DND-41 (cell line): ENCODE measurements around the gene ADAMTS12.

Experiments used
- ATAC-seq: fragments of 200-7000 bp; cut with Tn5 transposase; 3 replicates; pipeline ENCODE4 v1.9.1; 2021; ENCODE audit warnings: low read depth; ENCODE audit not compliant: insufficient read depth
- DNase-seq: peaks from one replicate; pipeline ENCODE4 v3.0.0-alpha.2; 2020
- H2AFZ ChIP-seq: 2 replicates; pipeline ENCODE4 v1.6.0; 2012; ENCODE audit warnings: low read depth, low read length
- H3K27ac ChIP-seq: 2 replicates; pipeline ENCODE4 v1.5.1; 2012; ENCODE audit warnings: low read length, inconsistent platforms
- H3K27me3 ChIP-seq: fragments of 200-600 bp; sonication (generic); 2 replicates; pipeline ENCODE4 v1.6.0; 2012; ENCODE audit warnings: low read length, mild to moderate bottlenecking, inconsistent platforms; ENCODE audit not compliant: insufficient read depth, poor library complexity
- H3K36me3 ChIP-seq: 2 replicates; pipeline ENCODE4 v1.5.1; 2012; ENCODE audit warnings: low read length, inconsistent platforms; ENCODE audit not compliant: insufficient read depth
- H3K4me1 ChIP-seq: 2 replicates; pipeline ENCODE4 v1.5.1; 2012; ENCODE audit warnings: mild to moderate bottlenecking, low read length; ENCODE audit not compliant: insufficient read depth
- H3K4me2 ChIP-seq: 2 replicates; pipeline ENCODE4 v1.6.0; 2012; ENCODE audit warnings: mild to moderate bottlenecking, moderate library complexity, low read length, inconsistent platforms; ENCODE audit not compliant: insufficient read depth
- H3K4me3 ChIP-seq, 2 experiments: fragments of 200-600 bp in 1 of 2; shearing (Covaris generic) in 1 of 2; 2 replicates each; pipeline ENCODE4 v1.5.1; 2012 to 2016; ENCODE audit warnings: inconsistent platforms in 2 of 2, low read length in 2 of 2, mild to moderate bottlenecking in 2 of 2, low read depth in 1 of 2, moderate library complexity in 1 of 2
- H3K79me2 ChIP-seq: 2 replicates; pipeline ENCODE4 v1.6.0; 2012; ENCODE audit warnings: low read length, inconsistent platforms; ENCODE audit not compliant: insufficient read depth
- H3K9ac ChIP-seq: 2 replicates; pipeline ENCODE4 v1.6.0; 2012; ENCODE audit warnings: low read depth, mild to moderate bottlenecking, inconsistent platforms, low read length, moderate library complexity
- H3K9me3 ChIP-seq: 2 replicates; pipeline ENCODE4 v1.5.1; 2012; ENCODE audit warnings: low read length, moderate library complexity, mild to moderate bottlenecking, inconsistent platforms; ENCODE audit not compliant: insufficient read depth, severe bottlenecking
- H4K20me1 ChIP-seq: 2 replicates; pipeline ENCODE4 v1.6.0; 2012; ENCODE audit warnings: low read length; ENCODE audit not compliant: insufficient read depth
- CTCF ChIP-seq: IDR thresholded peaks from 2 replicates; pipeline ENCODE4 v1.5.1; 2012; ENCODE audit warnings: borderline replicate concordance, low read length, moderate library complexity, mild to moderate bottlenecking; ENCODE audit not compliant: poor library complexity, severe bottlenecking; ENCODE audit errors: extremely low read depth
- EZH2 ChIP-seq: IDR thresholded peaks from 3 replicates; pipeline ENCODE4 v1.6.1; 2012; ENCODE audit warnings: borderline replicate concordance, low read depth, mild to moderate bottlenecking, moderate library complexity, low read length, inconsistent platforms; ENCODE audit not compliant: severe bottlenecking

The ADAMTS12 gene

DNA sequence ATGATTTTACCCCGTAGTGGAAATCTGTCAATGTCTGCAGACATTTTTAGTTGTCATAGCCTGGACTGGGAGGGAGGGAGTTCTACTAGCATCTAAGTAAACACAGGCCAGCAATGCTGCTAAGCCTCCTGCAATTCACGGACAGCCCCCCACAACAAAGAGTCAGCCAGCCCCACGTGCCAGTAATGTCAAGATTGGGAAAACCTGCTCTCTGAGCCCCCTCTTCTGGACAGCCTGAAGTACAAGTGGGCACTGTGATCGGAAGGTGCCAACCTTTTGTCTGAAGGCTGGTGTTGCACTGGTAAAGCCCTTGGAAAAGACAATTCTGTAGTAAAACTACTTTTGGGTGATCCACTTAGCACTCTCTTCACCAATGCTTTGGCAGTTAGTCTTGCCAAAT is 296.5 kb downstream of the ADAMTS12 start:
- no peak overlapping the region for H3K4me2 ChIP-seq
- no peak overlapping the region for H3K27ac ChIP-seq
- no peaks in the 10 kb centered on the region for H3K27me3 ChIP-seq
- no peaks in the 10 kb centered on the region for H4K20me1 ChIP-seq
- TF ChIP-seq CTCF (no peak), EZH2 (no peak)
- DNase-seq (no peak), ATAC-seq (no peak)
- H2AFZ ChIP-seq = no peak overlapping the region
- H3K79me2 ChIP-seq = no peaks in the 10 kb centered on the region
- no peaks in the 10 kb centered on the region for H3K4me1 ChIP-seq
- H3K36me3 ChIP-seq = no peaks in the 10 kb centered on the region
- H3K9me3 ChIP-seq = no peaks in the 10 kb centered on the region
- H3K4me3 ChIP-seq = no peak overlapping the region
- no peak overlapping the region for H3K9ac ChIP-seq

- Histone ChIP-seq H3K27ac (no peak overlapping the region), H3K79me2 (no peaks in the 10 kb centered on the region), H3K9me3 (no peaks in the 10 kb centered on the region), H3K27me3 (no peaks in the 10 kb centered on the region), H3K36me3 (no peaks in the 10 kb centered on the region), H2AFZ (no peak overlapping the region), H3K4me2 (no peak overlapping the region), H3K4me1 (no peaks in the 10 kb centered on the region), H3K9ac (no peak overlapping the region), H4K20me1 (no peaks in the 10 kb centered on the region), H3K4me3 (no peak overlapping the region)
- ATAC-seq (no peak), DNase-seq (no peak)
- TF ChIP-seq EZH2 = no peak
- TF ChIP-seq CTCF = no peak
Measured at GRCh38 chr5:33594006-33594405, 297.8 kb downstream of the ADAMTS12 start.

- Histone ChIP-seq H2AFZ (no peak overlapping the region), H3K4me2 (no peak overlapping the region), H3K4me1 (no peaks in the 10 kb centered on the region), H3K27me3 (no peaks in the 10 kb centered on the region), H4K20me1 (no peaks in the 10 kb centered on the region), H3K27ac (no peak overlapping the region), H3K79me2 (no peaks in the 10 kb centered on the region), H3K36me3 (no peaks in the 10 kb centered on the region), H3K4me3 (no peak overlapping the region), H3K9me3 (no peaks in the 10 kb centered on the region), H3K9ac (no peak overlapping the region)
- ATAC-seq = no peak
- DNase-seq = no peak
- no peak for TF ChIP-seq EZH2
- no peak for TF ChIP-seq CTCF
Measured at GRCh38 chr5:33592245-33592644, 299.5 kb downstream of the ADAMTS12 start.
